Dedifferentiated amniotic fluid mesenchymal stem cell (primary cell): ENCODE measurements around the gene KCNN1.
A peak's percentile ranks its signal among the peaks of the same experiment; 100 is the strongest.
"Not testable (repeated sequence)": the region's sequence is repeated elsewhere in the genome, so short reads cannot be mapped to it uniquely, and the experiment has no call there.

Experiments
- DNase-seq: peaks from one replicate; pipeline ENCODE4 v3.0.0-alpha.2; 2016; ENCODE audit errors: extremely low spot score

Gene KCNN1

GRCh38 chr19:17969096-17969792 lies 2.3 kb downstream of the KCNN1 start:
- no peak for DNase-seq

GRCh38 chr19:17972230-17972629 lies 5.3 kb downstream of the KCNN1 start:
- no peak for DNase-seq

GRCh38 chr19:17973759-17974158 lies 6.9 kb downstream of the KCNN1 start:
- DNase-seq: no peak

- DNase-seq: no peak
These were observed 7.6 kb downstream of the KCNN1 start for GRCh38 chr19:17974551-17974950.

GRCh38 chr19:17975032-17975431 lies 8.1 kb downstream of the KCNN1 start:
- DNase-seq: no peak

- no peak for DNase-seq
These were observed 10.1 kb downstream of the KCNN1 start for GRCh38 chr19:17977021-17977420.

GRCh38 chr19:17977488-17977887 lies 10.6 kb downstream of the KCNN1 start:
- no peak for DNase-seq

GRCh38 chr19:17981611-17982010 lies 14.7 kb downstream of the KCNN1 start:
- DNase-seq: no peak

GRCh38 chr19:17982430-17982829 lies 15.5 kb downstream of the KCNN1 start:
- DNase-seq: no peak

- DNase-seq: no peak
These were observed 18.3 kb downstream of the KCNN1 start for GRCh38 chr19:17985037-17985818.

GRCh38 chr19:17986569-17986968 lies 19.7 kb downstream of the KCNN1 start:
- DNase-seq: not testable (repeated sequence)

- DNase-seq: no peak
These were observed 21.3 kb downstream of the KCNN1 start for GRCh38 chr19:17988161-17988560.

- no peak for DNase-seq
These were observed 22.7 kb downstream of the KCNN1 start for GRCh38 chr19:17989425-17990094.

- no peak for DNase-seq
These were observed 26.3 kb downstream of the KCNN1 start for GRCh38 chr19:17993076-17993813.

GRCh38 chr19:17996826-17997316 lies 30.0 kb downstream of the KCNN1 start:
- peak; percentile 52 for DNase-seq

GRCh38 chr19:17997969-17998826 lies 31.3 kb downstream of the KCNN1 start:
- DNase-seq: no peak

- no peak for DNase-seq
These were observed 31.9 kb downstream of the KCNN1 start for GRCh38 chr19:17998827-17999150.

- no peak for DNase-seq
These were observed 33.0 kb downstream of the KCNN1 start for GRCh38 chr19:17999684-18000479.

GRCh38 chr19:18000480-18000914 lies 33.6 kb downstream of the KCNN1 start:
- DNase-seq: no peak
